ENCODE data around the gene C9orf72.
A peak's percentile ranks its signal among the peaks of the same experiment; 100 is the strongest.

The C9orf72 gene

DNA sequence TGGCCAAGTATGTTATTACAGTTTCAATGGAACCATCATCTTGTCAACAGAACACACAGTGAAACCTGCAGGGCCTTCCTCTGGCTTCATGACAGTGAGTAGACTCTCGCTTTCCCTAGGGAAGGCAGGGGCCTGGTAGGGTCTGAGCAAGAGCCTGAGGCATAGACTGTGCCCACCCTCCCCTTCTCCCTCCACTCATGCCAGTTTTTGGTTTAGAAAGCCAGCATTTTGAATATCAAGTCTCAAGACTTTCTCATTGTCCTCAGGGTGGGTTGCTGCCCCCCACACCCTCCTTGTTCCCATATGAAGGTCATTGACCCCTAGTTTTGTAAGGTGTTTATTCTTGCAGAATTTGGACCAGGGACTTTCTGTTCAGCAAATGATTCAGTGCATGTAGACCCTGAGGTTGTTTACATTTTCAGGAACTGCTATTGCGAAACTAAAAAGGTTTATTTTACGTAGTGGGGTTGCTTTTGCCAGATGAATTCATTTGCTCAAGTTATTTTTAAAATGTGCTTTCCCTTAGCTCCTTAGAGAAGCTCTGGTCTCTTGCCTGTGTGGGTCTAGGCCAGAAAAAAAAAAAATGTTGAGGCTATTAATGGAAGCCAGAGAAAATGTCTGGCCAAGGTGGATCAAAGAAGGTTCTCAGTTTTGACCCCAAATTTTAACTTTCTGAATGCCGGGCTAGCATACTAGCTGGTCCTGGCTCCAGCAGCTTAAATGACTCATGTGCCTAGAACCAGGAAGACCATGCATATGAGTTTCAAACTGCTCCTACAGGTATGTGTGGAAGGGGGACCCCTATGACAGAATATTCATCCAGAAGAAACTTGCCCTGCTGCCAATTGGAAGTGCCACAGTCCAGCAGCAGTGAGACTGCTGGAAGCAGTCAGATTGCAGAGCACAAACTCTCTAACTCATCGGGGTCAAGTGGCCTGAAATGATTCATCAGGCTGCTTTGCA, 33.5 kb downstream of the C9orf72 start:
- peak; percentile 38 for DNase-seq (ENCODE audit: low spot score)

- DNase-seq (ENCODE audit: low spot score): no peak
Observed at GRCh38 chr9:27538647-27539046, 34.6 kb downstream of the C9orf72 start.

DNA sequence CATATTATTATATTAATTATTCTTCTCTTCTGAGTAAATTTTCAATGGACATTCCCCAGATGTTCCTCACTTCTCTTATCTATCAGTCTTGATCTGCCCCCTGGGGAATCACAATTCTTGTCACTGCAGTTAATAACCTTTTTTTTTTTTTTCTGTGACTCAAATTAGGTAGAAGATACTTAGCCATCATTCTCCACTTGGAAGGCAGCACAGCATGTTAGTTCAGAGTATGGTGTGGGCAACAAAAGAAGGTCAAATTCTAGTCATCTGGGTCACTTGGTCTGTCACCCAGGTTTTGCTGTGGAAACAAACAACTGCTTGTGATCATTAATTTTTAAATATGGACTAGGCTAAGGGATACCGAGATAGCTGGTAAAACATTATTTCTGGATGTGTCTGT, 35.5 kb downstream of the C9orf72 start:
- DNase-seq (ENCODE audit: low spot score): no peak

DNA sequence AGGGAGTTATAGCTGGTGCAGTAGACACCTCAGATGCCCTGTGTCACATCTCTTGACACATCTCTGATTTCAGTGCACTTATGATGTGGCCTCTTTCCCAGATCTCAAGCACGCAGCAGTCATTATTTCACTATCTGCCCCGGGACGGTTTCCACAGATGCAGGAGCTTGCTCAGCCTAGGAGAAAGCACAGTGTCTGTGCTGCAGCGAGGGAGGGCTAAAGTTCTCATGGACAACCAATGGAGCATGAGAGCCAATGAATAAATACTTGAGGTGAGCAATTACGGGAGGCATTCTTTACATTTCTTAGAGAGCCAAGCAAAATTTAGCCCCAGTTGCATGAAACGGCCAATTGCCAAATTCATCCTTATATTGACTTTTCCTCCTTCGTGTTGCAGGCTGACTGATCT, 36.2 kb downstream of the C9orf72 start:
- no peak for DNase-seq (ENCODE audit: low spot score)

- no peak for DNase-seq (ENCODE audit: low spot score)
Observed at GRCh38 chr9:27536168-27536567, 37.1 kb downstream of the C9orf72 start.

- no peak for DNase-seq (ENCODE audit: low spot score)
Observed at GRCh38 chr9:27535701-27536118, 37.6 kb downstream of the C9orf72 start.

GRCh38 chr9:27534658-27535209, 38.5 kb downstream of the C9orf72 start:
- DNase-seq (ENCODE audit: low spot score): no peak

DNA sequence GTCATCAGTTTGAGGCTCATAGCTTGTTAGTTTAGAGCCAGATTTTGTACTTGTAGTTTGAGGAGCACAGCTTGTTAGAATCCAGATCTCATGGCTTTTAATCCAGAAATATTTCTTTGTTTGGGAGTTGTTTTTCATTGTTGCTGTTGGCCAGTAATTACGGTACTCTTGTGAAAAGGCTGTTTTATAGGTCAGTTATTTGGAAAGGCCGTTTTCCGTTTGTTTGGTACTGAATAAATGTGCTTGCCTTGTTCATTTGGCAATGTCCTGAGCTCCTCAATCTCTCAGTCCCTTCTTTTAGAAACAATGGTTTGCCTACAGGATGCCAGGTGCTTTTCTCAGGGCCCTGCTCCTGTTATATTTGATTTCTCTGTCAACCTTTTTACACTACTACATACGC, 39.1 kb downstream of the C9orf72 start:
- DNase-seq (ENCODE audit: low spot score): no peak

DNA sequence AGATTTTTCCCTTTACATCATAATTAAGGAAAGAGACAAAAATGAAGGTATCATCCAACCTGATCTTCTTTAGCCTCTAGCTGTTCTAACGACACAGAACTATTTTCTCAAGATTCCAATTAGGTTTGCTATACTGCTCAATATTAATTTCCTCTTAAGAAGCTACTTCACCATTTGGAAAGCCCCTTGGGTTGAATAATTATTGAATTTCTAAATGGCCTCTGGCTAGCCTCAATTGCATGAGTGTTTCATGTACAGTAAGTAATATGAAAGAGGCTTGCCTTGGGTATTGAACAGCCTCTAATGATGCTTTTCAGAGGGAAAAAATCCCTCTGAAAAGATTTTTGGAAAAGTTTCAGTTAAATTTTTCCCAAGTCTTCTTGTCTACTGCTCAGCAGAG, 40.0 kb downstream of the C9orf72 start:
- no peak for DNase-seq (ENCODE audit: low spot score)

- no peak for DNase-seq (ENCODE audit: low spot score)
Observed at GRCh38 chr9:27532046-27532445, 41.2 kb downstream of the C9orf72 start.

GRCh38 chr9:27530915-27531755, 42.1 kb downstream of the C9orf72 start:
- DNase-seq (ENCODE audit: low spot score): no peak

DNA sequence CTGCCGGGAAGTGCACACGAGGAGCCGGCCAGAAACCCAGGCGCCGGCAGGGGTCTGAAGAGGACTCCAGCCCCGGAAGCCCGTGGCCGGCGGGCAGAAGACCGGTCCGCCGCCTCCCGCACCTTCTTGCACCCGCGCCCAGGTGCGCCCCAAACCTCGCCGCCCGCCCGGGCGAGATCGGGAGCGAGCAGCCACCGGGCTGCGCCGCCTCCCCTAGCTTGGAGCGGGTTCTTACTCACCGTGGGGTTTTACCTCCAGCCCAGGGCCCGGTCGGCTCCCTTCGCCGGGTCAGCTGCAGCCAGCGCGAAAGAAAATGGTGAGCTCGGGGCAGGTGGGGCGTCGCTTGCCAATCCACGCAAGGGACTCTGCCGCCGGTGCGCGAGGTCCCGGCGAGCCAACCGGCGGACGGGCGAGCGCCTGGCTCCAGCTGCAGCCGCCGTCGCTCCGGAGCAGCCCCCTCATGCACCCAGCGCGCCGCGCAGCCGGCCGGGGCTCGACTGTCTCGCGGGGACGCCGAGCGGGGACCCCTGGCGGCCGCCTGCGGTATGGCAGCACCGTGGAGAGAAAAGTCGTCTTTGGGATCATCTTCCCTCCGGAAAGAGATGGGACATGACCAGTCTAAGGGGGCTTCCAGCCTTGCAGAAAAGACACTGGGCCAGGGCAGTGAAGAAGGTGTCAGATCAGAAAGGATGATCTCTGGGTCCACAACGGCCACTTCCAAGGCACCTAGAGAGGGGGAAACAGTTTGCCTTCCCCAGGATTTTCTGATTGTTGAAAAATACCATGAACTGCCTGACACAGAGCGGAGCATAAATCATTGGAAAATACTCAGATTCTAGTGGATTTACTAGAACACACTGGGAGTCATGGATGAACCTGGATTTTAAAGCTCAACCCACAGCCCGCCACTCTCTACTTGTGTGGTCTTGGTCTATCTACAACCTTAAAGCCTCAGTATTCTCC, 43.7 kb downstream of the C9orf72 start, which contains the start of gene MOB3B:
MOB3B (minus strand) TSS at position 499 of the 963 bp plus-strand sequence. CDS start 74,264 bp downstream, outside the sequence.
- DNase-seq (ENCODE audit: low spot score): peak; percentile 78

- DNase-seq (ENCODE audit: low spot score): no peak
Observed at GRCh38 chr9:27528886-27529315, 44.4 kb downstream of the C9orf72 start.

GRCh38 chr9:27528076-27528885, 45.0 kb downstream of the C9orf72 start:
- peak; percentile 38 for DNase-seq (ENCODE audit: low spot score)

GRCh38 chr9:27527702-27528075, 45.6 kb downstream of the C9orf72 start:
- DNase-seq (ENCODE audit: low spot score): no peak

DNA sequence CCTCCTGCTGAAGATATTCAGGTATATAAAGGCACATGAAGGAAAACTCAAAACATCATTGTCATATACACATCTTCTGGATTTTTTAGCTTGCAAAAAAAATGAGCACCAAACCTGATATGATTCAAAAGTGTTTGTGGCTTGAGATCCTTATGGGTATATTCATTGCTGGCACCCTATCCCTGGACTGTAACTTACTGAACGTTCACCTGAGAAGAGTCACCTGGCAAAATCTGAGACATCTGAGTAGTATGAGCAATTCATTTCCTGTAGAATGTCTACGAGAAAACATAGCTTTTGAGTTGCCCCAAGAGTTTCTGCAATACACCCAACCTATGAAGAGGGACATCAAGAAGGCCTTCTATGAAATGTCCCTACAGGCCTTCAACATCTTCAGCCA, 49.0 kb downstream of the C9orf72 start, which contains the start of gene IFNK:
IFNK (plus strand) TSS at position 55 of the 400 bp plus-strand sequence; CDS start at position 102, 47 bp downstream.
- DNase-seq (ENCODE audit: low spot score): no peak

GRCh38 chr9:27523141-27523540, 50.1 kb downstream of the C9orf72 start:
- DNase-seq (ENCODE audit: low spot score): no peak

DNA sequence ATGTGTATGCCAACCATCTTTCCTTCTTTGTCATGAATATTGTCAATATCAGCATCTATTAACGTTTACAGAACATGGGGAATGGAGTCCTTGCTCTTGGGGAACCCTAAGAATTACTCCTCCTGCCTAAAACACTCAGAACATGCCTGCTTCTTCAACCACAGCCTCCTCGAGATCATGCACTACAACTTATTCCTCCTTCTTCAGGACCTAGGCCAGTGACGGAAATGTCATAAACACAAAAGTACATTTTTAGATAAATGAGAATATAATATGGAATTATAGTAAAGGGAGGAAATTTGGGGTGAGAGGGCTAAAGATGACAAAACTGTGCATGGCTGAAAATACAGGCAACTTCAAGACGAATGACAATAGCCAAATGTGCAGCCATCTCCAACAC, 52.3 kb downstream of the C9orf72 start:
- no peak for DNase-seq (ENCODE audit: low spot score)

DNA sequence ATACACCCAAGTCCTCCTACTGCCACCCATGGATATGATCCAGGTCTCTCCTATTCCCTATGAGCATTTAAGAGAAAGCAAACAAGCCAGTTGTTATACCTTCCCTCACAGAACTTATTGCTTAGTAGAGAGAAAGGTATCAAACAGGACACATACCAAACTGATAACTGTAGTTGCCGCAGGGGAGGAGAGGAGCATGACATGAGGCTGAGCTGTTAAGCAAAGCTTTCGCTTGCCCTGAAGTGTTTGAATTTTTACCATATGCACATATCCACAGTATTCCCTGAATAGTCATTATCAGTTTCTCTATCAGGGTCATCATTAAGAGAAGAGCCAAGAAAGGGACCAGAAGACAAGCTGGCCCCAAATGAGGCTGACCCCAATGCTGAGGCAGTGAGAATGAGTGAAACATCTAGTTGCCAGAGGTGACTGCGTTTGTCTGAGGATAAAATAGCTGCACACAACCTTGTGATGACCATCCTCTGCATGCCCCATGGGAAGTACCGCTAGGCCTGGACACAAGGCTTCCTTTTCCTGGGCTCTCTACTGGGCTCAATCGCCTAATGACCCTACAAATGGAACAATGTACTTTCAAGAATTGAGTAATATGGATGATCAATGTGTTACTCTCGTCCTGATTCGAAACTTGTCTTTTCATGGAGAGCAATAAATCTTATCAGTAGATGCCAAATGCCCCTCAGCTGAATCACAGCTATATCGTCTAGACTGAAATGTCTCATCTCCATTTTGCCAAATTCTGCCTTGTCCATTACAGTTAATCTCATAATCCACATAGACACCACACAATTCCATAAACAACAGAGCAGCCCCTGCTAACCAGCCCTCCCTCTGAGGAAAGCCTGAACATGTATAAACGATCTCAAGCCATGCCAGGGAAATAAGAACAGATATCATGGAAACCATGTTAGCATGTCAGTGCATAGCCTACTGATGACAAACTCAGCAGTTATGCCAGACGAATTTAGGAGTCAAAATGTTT, 53.5 kb downstream of the C9orf72 start:
- DNase-seq (ENCODE audit: low spot score): no peak

All from AG08395 (cell line).